GM18498 (cell line): ENCODE measurements around the gene TRIM22.
"Not testable (repeated sequence)": the region's sequence is repeated elsewhere in the genome, so short reads cannot be mapped to it uniquely, and the experiment has no call there.

Source experiments
- ATAC-seq: cut with Tn5 transposase; IDR thresholded peaks from one replicate; pipeline ENCODE4 v1.9.1; 2021; ENCODE audit warnings: mild to moderate bottlenecking, moderate library complexity; ENCODE audit not compliant: unreplicated experiment

TRIM22 gene

GRCh38 chr11:5690736-5691135 lies 1.1 kb downstream of the TRIM22 start:
- no peak for ATAC-seq

GRCh38 chr11:5691238-5691963 lies 1.8 kb downstream of the TRIM22 start:
- not testable (repeated sequence) for ATAC-seq

GRCh38 chr11:5691964-5692361 lies 2.4 kb downstream of the TRIM22 start:
- no peak for ATAC-seq

DNA sequence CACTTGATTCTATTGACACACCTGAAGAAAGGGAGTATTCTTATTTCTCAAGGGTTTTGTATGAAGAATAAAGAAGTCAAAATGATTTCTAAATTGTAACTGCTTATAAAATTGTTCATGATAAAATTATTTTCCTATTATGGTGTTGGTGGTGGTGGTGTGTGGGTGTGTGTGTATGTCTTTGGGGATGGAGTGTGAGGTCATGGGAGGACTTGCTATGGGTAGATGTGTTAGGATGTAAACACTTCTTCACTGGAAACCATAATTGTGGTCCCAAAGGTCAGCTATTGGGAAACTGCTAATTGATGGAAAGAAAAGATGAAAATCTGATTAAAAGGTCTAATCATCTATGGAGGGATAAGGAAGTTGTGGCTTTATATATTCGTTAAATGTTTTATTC lies 5.1 kb downstream of the TRIM22 start:
- no peak for ATAC-seq

- ATAC-seq, result no peak
These were observed 6.0 kb downstream of the TRIM22 start for GRCh38 chr11:5695580-5695979.

- no peak for ATAC-seq
These were observed 6.6 kb downstream of the TRIM22 start for GRCh38 chr11:5696210-5696609.

GRCh38 chr11:5698281-5698680 lies 8.7 kb downstream of the TRIM22 start:
- ATAC-seq, result no peak

DNA sequence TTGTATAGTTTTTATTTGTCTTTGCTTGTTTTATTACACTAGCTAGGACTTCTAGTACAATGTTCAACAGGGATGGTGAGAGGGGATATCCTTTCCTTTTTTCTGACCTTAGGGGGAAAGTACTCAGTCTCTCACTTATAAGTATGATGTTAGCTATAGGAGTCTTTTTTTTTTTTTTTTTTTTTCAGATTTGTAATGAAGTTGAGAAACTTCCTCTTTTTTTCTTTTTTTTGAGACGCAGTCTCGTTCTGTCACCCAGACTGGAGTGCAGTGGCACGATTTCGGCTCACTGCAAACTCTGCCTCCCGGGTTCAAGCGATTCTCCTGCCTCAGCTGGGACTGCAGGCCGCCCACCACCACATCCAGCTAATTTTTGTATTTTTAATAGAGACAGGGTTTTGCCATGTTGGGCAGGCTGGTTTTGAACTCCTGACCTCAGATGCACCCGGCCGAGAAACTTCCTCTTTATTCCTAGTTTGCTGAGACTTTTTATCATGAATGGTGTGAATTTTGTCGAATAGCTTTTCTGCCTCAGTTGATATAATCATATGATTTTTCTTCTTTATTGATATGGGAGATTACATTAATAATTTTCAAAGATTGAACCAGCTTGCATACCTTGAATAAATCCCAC lies 10.9 kb downstream of the TRIM22 start:
- no peak for ATAC-seq

GRCh38 chr11:5701055-5701577 lies 11.5 kb downstream of the TRIM22 start:
- ATAC-seq, result no peak

DNA sequence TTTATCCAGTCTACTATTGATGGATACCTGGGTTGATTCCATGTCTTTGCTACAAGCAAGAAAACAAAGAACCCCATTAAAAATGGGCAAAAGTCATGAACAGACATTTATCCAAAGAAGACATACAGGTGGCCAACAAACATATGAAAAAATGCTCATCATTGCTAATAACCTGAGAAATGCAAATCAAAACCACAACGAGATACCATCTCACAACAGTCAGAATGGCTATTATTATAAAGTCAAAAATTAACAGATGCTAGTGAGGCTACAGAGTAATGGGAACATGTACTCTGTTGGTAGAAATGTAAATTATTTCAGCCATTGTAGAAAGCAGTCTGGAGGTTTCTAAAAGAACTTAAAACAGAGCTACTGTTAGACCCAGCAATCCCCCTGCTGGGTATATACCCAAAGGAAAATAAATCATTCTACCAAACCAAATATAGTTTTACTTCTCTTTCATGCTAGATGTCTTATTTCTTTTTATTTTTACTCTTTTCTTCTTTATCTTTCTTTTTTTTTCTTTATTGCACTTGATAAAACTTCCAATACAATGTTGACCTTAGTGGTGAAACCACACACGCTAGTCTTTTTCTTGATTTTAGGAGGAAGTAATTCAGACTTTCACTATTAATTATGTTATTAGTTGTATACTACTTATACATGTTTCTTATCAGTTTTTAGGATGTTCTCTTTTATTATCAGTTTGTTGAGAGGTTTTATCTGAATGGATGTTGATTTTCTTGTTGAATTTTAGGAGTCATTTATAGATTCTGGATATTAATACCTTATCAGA lies 14.3 kb downstream of the TRIM22 start:
- ATAC-seq, result peak; percentile 78

GRCh38 chr11:5705688-5706087 lies 16.1 kb downstream of the TRIM22 start:
- ATAC-seq, result no peak

DNA sequence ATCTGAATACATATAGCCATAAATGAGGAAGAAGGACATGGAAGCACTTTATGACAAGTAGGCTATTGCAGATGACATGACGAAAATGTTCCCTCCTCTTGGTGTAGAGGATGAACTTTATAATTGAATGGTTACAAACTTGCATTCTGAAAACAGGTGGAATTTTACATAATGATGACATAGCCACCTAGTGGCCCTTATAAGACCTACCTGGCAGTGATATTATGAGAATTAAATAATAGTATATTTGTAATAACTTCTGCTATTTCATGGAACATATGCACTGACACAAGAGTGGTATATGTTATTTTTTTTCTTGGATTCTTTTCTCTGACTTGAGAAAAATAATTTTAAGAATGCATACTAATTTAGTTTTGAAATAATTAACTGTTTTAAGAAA lies 22.9 kb downstream of the TRIM22 start:
- ATAC-seq, result no peak

DNA sequence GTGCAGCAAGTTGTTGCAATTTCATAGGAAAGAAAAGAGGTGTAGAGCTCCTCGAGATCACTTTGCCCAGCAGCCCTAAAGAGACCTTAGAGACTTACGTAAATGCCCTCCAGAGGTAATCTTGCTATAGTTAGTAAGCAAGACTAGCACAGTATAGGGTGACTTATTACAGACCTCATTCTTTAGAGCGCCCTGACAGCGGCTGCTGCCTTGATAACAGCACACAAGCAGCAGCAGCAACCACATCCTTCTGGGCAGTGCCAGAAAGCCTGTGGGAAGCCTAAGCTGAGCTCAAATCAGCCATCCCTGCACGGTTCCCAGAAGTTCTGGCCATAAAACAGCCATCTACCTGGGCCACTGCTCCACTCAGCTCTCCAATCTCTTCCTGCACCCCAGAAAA lies 24.1 kb downstream of the TRIM22 start:
- no peak for ATAC-seq

- ATAC-seq, result not testable (repeated sequence)
These were observed 26.9 kb downstream of the TRIM22 start for GRCh38 chr11:5716518-5716917.

DNA sequence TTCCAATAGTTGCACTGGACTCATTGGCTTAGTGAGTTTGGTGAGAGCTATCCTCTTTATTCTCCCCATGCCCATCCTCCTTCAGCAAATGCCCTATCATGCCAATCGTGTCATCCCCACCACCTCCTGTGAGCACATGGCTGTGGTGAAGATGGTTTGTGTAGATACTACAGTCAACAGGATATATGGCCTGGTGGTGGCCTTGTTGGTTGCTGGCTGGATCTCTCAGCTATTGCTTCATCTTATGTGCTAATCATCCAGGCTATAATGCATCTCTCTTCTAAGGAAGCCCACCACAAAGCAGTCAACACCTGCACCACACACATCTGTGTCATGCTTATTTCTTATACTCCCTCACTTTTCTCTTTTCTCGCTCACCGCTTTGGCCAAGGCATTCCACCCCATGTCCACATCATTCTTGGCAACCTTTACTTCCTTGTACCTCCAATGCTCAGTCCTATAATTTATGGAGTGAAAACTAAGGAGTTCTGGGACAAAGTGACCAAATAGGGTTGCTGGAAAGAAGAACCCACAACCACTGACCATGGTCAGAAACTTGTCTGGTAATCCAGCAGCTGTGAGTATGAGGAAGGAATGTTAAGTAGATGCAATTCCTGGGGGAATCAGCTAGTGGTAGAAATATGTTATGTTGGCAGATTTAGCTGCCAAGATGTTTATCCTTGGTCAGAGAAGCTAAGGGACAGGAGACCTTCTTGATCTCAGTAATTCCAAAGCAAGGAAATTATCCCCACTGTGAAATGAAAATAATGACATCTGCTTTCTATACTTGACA lies 30.3 kb downstream of the TRIM22 start:
- no peak for ATAC-seq

DNA sequence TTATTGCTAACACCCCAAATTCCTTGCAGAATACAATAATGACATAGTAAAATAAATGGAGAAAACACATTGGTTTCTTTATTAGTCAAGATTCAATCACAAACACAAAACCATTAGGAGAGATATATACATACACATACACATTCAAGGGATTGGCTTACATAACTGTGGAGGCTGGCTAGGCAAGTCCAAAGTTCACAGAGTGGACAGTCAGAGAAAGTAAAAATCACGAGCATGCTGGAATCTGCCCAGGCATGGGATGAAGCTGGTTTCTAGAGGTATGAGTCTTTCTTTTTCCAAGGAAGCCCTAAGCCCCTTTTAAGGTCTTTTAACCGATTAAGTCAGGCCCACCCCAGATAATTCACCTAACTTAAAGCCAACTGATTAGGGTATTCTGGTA lies 33.0 kb downstream of the TRIM22 start:
- ATAC-seq, result no peak

GRCh38 chr11:5726351-5726750 lies 36.8 kb downstream of the TRIM22 start:
- ATAC-seq, result no peak

DNA sequence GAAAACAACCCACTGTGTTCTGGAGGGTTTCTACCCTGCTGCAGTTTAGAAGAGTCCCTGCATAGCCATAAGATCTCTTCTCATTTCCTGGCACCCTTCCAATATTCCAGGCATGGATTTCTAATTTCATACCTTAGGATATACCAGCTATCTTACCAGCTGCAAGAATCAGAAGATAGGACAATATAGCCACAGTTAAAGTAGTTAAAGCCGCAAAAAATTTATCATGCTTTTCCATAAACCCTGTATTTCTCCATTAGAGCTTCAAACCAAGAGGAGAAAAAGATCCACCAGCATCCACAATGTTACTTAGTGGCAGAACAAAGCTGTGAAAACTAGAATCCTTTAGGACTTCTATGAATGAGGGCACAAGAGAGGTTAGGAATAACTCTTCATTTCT lies 38.1 kb downstream of the TRIM22 start:
- no peak for ATAC-seq

GRCh38 chr11:5736396-5736795 lies 46.8 kb downstream of the TRIM22 start, which contains the start of gene OR56B1:
OR56B1 (plus strand) TSS chr11:5736448; CDS start chr11:5736517, 69 bp downstream.
- no peak for ATAC-seq

- no peak for ATAC-seq
These were observed 47.5 kb downstream of the TRIM22 start for GRCh38 chr11:5737091-5737490.
